DOHH2 (cell line): ENCODE data around the gene PRDM10.

Experiments used
- CTCF ChIP-seq: fragments of 200-600 bp; sonication (generic); IDR thresholded peaks from one replicate; pipeline ENCODE4 v1.5.1; 2014; ENCODE audit warnings: antibody characterized with exemption, mild to moderate bottlenecking, low read depth, low read length; ENCODE audit not compliant: poor library complexity, severe bottlenecking
- EZH2phosphoT487 ChIP-seq: fragments of 200-600 bp; sonication (generic); IDR thresholded peaks from 2 replicates; pipeline ENCODE4 v1.6.1; 2017; ENCODE audit warnings: borderline replicate concordance, mild to moderate bottlenecking, antibody characterized with exemption, low read length, moderate library complexity, mixed read lengths

- TF ChIP-seq CTCF (no peak), EZH2phosphoT487 (no peak)
Measured at GRCh38 chr11:129895126-129896041, 107.3 kb downstream of the PRDM10 start, which contains the start of gene NFRKB.
